Measurements from ENCODE around the gene FABP1.

GRCh38 chr2:88074854-88075292, 53.0 kb downstream of the FABP1 start:
- TF ChIP-seq CTCF (IDR thresholded peaks at IDR 0.05 in 2 of 3, conservative IDR thresholded peaks at IDR 0.05 in 1 of 3; ENCODE audit: insufficient read depth in 2 of 3, low read depth in 1 of 3, low read length in 3 of 3) (no peak), CHD1 (IDR thresholded peaks at IDR 0.05; ENCODE audit: low read length) (no peak), FOXP4 (CRISPR knock-in tag; IDR thresholded peaks at IDR 0.05; ENCODE audit: borderline replicate concordance) (no peak), RFX5 (IDR thresholded peaks at IDR 0.05; ENCODE audit: low read depth, low read length) (no peak)

All from K562 (cell line).